AG04450 (cell line): ENCODE data around the gene DCDC1. TPM values are rescaled to one million over a fixed set of nuclear protein-coding genes. Genes with fewer than 3 reads are reported as not detected.

Experiments used
- CTCF ChIA-PET: fragments of 300-600, 350-600 bp; formaldehyde crosslinking; extraction: SDS; loops from one replicate; lab custom pipeline; 2022; ENCODE audit warnings: antibody characterized with exemption, inconsistent platforms; lab: Charles Lee
- POLR2A ChIA-PET: fragments of 350-600 bp; formaldehyde crosslinking; extraction: SDS; loops from one replicate; lab custom pipeline; 2021; ENCODE audit warnings: antibody characterized with exemption, inconsistent platforms; lab: Yijun Ruan, JAX
- DNase-seq: peaks from one replicate; pipeline ENCODE4 v3.0.0-alpha.2; 2011; ENCODE audit warnings: low read depth, low spot score
- H3K27ac ChIP-seq: one replicate; pipeline ENCODE4 v1.5.1; 2012; ENCODE audit warnings: low read depth, low read length, control low read depth
- H3K27me3 ChIP-seq: one replicate; pipeline ENCODE4 v1.6.0; 2012; ENCODE audit warnings: low read length; ENCODE audit not compliant: control insufficient read depth, insufficient read depth
- H3K4me3 ChIP-seq: 2 replicates; pipeline ENCODE4 v1.5.1; 2011; ENCODE audit warnings: mild to moderate bottlenecking, low read depth, low read length, control low read depth
- H3K9me3 ChIP-seq: 2 replicates; pipeline ENCODE4 v1.5.1; 2012; ENCODE audit warnings: low read length; ENCODE audit not compliant: control insufficient read depth, insufficient read depth
- CTCF ChIP-seq: IDR thresholded peaks from 2 replicates; pipeline ENCODE4 v1.5.1; 2011; ENCODE audit warnings: low read depth, low read length, control low read depth, inconsistent platforms
- polyA plus RNA-seq: library from polyadenylated mRNA; depleted of rRNA; stranded (reverse); fragments of >200 nt; gene quantifications from 2 replicates; pipeline ENCODE4 v1.2.3, GENCODE V29; 2011

DCDC1 gene
- polyA plus RNA-seq, 1 experiment, result 0.02 TPM

GRCh38 chr11:30917859-30918478, 451.6 kb downstream of the DCDC1 start:
- H3K27me3 ChIP-seq, result no peaks in the 10 kb centered on the region
- ChIA-PET POLR2A (no interaction called here), CTCF (interaction anchor here (0.5 to 5.9 kb wide), 20 partner anchors 8 to 1508 kb away, joined by 3 to 77 read pairs (median 4); no protein-coding TSS in a partner anchor)
- H3K9me3 ChIP-seq, result no peaks in the 10 kb centered on the region
- no peak overlapping the region for H3K27ac ChIP-seq
- peak; percentile 58 for TF ChIP-seq CTCF
- DNase-seq, result peak; percentile 4
- H3K4me3 ChIP-seq, result no peak overlapping the region

GRCh38 chr11:30917266-30917665, 452.3 kb downstream of the DCDC1 start:
- no peak for TF ChIP-seq CTCF
- no peak overlapping the region for H3K4me3 ChIP-seq
- H3K9me3 ChIP-seq, result no peaks in the 10 kb centered on the region
- ChIA-PET POLR2A (no interaction called here), CTCF (interaction anchor here (0.5 to 5.9 kb wide), 17 partner anchors 7 to 1509 kb away, joined by 3 to 77 read pairs (median 4); no protein-coding TSS in a partner anchor)
- no peaks in the 10 kb centered on the region for H3K27me3 ChIP-seq
- H3K27ac ChIP-seq, result no peak overlapping the region
- no peak for DNase-seq

GRCh38 chr11:30916764-30917163, 452.8 kb downstream of the DCDC1 start:
- DNase-seq, result no peak
- POLR2A ChIA-PET, result no interaction called here
- CTCF ChIA-PET, result interaction anchor here (0.7 to 5.9 kb wide), 7 partner anchors 9 to 1484 kb away, joined by 3 to 77 read pairs (median 5); no protein-coding TSS in a partner anchor

GRCh38 chr11:30914143-30914762, 455.3 kb downstream of the DCDC1 start:
- Histone ChIP-seq H3K9me3 (no peaks in the 10 kb centered on the region), H3K4me3 (no peak overlapping the region), H3K27me3 (no peaks in the 10 kb centered on the region), H3K27ac (no peak overlapping the region)
- peak; percentile 16 for DNase-seq
- TF ChIP-seq CTCF, result peak; percentile 85
- ChIA-PET CTCF (interaction anchor here (0.7 to 5.9 kb wide), 22 partner anchors 11 to 643 kb away, joined by 3 to 77 read pairs (median 5); partner anchors contain the start of gene ARL14EP), POLR2A (interaction anchor here (0.8 kb wide), 1 partner anchor 591 kb away, joined by 7 read pairs; the partner anchor contains the start of gene ARL14EP)

More at GRCh38 chr11:30916764-30917163, 452.8 kb downstream of the DCDC1 start:
- no peak for TF ChIP-seq CTCF
- Histone ChIP-seq H3K4me3 (no peak overlapping the region), H3K9me3 (no peaks in the 10 kb centered on the region), H3K27me3 (no peaks in the 10 kb centered on the region), H3K27ac (no peak overlapping the region)

GRCh38 chr11:30911247-30911646, 458.3 kb downstream of the DCDC1 start:
- H3K27me3 ChIP-seq, result no peaks in the 10 kb centered on the region
- ChIA-PET CTCF (no interaction called here), POLR2A (no interaction called here)
- TF ChIP-seq CTCF, result no peak
- DNase-seq, result no peak
- H3K27ac ChIP-seq, result no peak overlapping the region
- no peak overlapping the region for H3K4me3 ChIP-seq
- no peaks in the 10 kb centered on the region for H3K9me3 ChIP-seq
